H1 (cell line): ENCODE results near the gene NADK. TPM values are rescaled to one million over a fixed set of nuclear protein-coding genes. Genes with fewer than 3 reads are reported as not detected.

Source experiments
- CTCF ChIA-PET: fragments of 300-600 bp; sonication (Branson Sonifier 250); formaldehyde crosslinking; loops from one replicate; lab custom pipeline; 2021; ENCODE audit not compliant: partially characterized antibody; lab: Charles Lee
- POLR2A ChIA-PET: fragments of 300-600 bp; sonication (Branson Sonifier 250); formaldehyde crosslinking; loops from one replicate; lab custom pipeline; 2021; ENCODE audit warnings: inconsistent platforms; ENCODE audit not compliant: partially characterized antibody; lab: Charles Lee
- DNase-seq, 2 experiments: peaks; one replicate each; pipeline versions ENCODE4 v3.0.0 to v3.0.0-alpha.2; 2010 to 2022; ENCODE audit warnings: low spot score in 2 of 2, low read depth in 1 of 2, mixed read lengths in 1 of 2
- FAIRE-seq: peaks from 2 replicates; lab custom pipeline; 2011; peaks lifted over from hg19 to GRCh38; lab: Jason Lieb, UNC
- H2AFZ ChIP-seq: 2 replicates; pipeline ENCODE4 v1.8.1; 2012; ENCODE audit warnings: low read length, inconsistent platforms
- H2AK5ac ChIP-seq: 2 replicates; pipeline ENCODE4 v1.6.1; 2013; ENCODE audit warnings: low read depth, low read length
- H2BK120ac ChIP-seq: replicated peaks from 2 replicates; pipeline ENCODE3; 2013; ENCODE audit warnings: low read depth, low read length, inconsistent platforms
- H2BK12ac ChIP-seq: 2 replicates; pipeline ENCODE4 v1.6.1; 2013; ENCODE audit warnings: low read depth, low read length
- H2BK15ac ChIP-seq: 2 replicates; pipeline ENCODE4 v1.6.1; 2013; ENCODE audit warnings: low read length
- H2BK20ac ChIP-seq: 2 replicates; pipeline ENCODE4 v1.6.1; 2013; ENCODE audit warnings: low read length
- H2BK5ac ChIP-seq: 2 replicates; pipeline ENCODE4 v1.6.1; 2013; ENCODE audit warnings: low read depth, low read length
- H3K14ac ChIP-seq: 2 replicates; pipeline ENCODE4 v1.6.1; 2013; ENCODE audit warnings: inconsistent platforms; ENCODE audit not compliant: insufficient read length
- H3K18ac ChIP-seq: 2 replicates; pipeline ENCODE4 v1.6.1; 2013; ENCODE audit warnings: low read length; ENCODE audit errors: extremely low read depth
- H3K23ac ChIP-seq: 2 replicates; pipeline ENCODE4 v1.6.1; 2013; ENCODE audit warnings: inconsistent platforms; ENCODE audit not compliant: insufficient read length
- H3K23me2 ChIP-seq: 2 replicates; pipeline ENCODE4 v1.6.1; 2013; ENCODE audit warnings: low read depth, low read length
- H3K27ac ChIP-seq: 2 replicates; pipeline ENCODE4 v1.6.1; 2011; ENCODE audit warnings: low read depth, low read length, inconsistent platforms
- H3K27me3 ChIP-seq, 4 experiments: replicated peaks in 1 of 4; 1 replicate in 1 of 4; 2 replicates in 3 of 4; pipeline versions ENCODE4 v1.6.1 to v1.8.1; 2011 to 2013; ENCODE audit warnings: low read length in 3 of 4, mild to moderate bottlenecking in 3 of 4, inconsistent platforms in 2 of 4, mixed read lengths in 2 of 4, moderate library complexity in 1 of 4; ENCODE audit not compliant: control insufficient read depth in 3 of 4, insufficient read depth in 3 of 4; ENCODE audit errors: extremely low read depth in 1 of 4
- H3K36me3 ChIP-seq, 4 experiments: 2 replicates each; pipeline versions ENCODE4 v1.6.1 to v1.8.1; 2011 to 2013; ENCODE audit warnings: mild to moderate bottlenecking in 4 of 4, low read length in 3 of 4, moderate library complexity in 2 of 4, control low read depth in 1 of 4, inconsistent platforms in 1 of 4; ENCODE audit not compliant: insufficient read depth in 4 of 4, control insufficient read depth in 2 of 4
- H3K4ac ChIP-seq: replicated peaks from 2 replicates; pipeline ENCODE3; 2013; ENCODE audit warnings: low read length, low read depth, mixed read lengths, inconsistent platforms; ENCODE audit not compliant: insufficient read length
- H3K4me1 ChIP-seq, 4 experiments: replicated peaks in 1 of 4; 1 replicate in 1 of 4; 2 replicates in 3 of 4; pipeline versions ENCODE4 v1.6.1 to v1.8.1; 2011 to 2013; ENCODE audit warnings: low read length in 3 of 4, inconsistent platforms in 2 of 4, mixed read lengths in 1 of 4; ENCODE audit not compliant: insufficient read depth in 4 of 4, control insufficient read depth in 3 of 4
- H3K4me2 ChIP-seq, 2 experiments: 2 replicates each; pipeline versions ENCODE4 v1.6.1 to v1.8.1; 2011 to 2013; ENCODE audit warnings: low read depth in 2 of 2, low read length in 2 of 2, control low read depth in 1 of 2, inconsistent platforms in 1 of 2, mild to moderate bottlenecking in 1 of 2; ENCODE audit not compliant: insufficient read depth in 1 of 2
- H3K4me3 ChIP-seq, 4 experiments: fragments of 200-600, 300-600 bp in 1 of 4; sonication (generic), shearing (Covaris generic), sonication (Bioruptor Twin) in 1 of 4; 2 replicates each; pipeline versions ENCODE4 v1.5.1 to v1.8.1; 2011 to 2016; ENCODE audit warnings: low read length in 4 of 4, low read depth in 3 of 4, control low read depth in 2 of 4, inconsistent platforms in 2 of 4, mild to moderate bottlenecking in 2 of 4, mixed read lengths in 1 of 4, moderate library complexity in 1 of 4; ENCODE audit not compliant: insufficient read depth in 2 of 4; ENCODE audit errors: extremely low read depth in 1 of 4
- H3K56ac ChIP-seq: replicated peaks from 2 replicates; pipeline ENCODE3; 2013; ENCODE audit warnings: low read depth, mild to moderate bottlenecking, mixed read lengths, low read length, inconsistent platforms; ENCODE audit not compliant: insufficient read length
- H3K79me1 ChIP-seq: 2 replicates; pipeline ENCODE4 v1.6.1; 2013; ENCODE audit warnings: low read depth, low read length, control low read depth
- H3K79me2 ChIP-seq, 2 experiments: 2 replicates each; pipeline versions ENCODE4 v1.6.1 to v1.8.1; 2012 to 2013; ENCODE audit warnings: low read length in 2 of 2, mild to moderate bottlenecking in 2 of 2, inconsistent platforms in 1 of 2; ENCODE audit not compliant: insufficient read depth in 2 of 2, control insufficient read depth in 1 of 2
- H3K9ac ChIP-seq, 4 experiments: replicated peaks in 1 of 4; 1 replicate in 1 of 4; 2 replicates in 3 of 4; pipeline versions ENCODE4 v1.6.1 to v1.8.1; 2011 to 2013; ENCODE audit warnings: low read depth in 3 of 4, low read length in 3 of 4, control low read depth in 2 of 4, mild to moderate bottlenecking in 2 of 4, moderate library complexity in 2 of 4, inconsistent platforms in 1 of 4; ENCODE audit errors: extremely low read depth in 1 of 4
- H3K9me3 ChIP-seq, 2 experiments: 2 replicates each; pipeline versions ENCODE4 v1.6.1 to v1.8.1; 2012 to 2013; ENCODE audit warnings: mild to moderate bottlenecking in 2 of 2, moderate library complexity in 2 of 2, control low read depth in 1 of 2, inconsistent platforms in 1 of 2, low read depth in 1 of 2, low read length in 1 of 2, mixed read lengths in 1 of 2; ENCODE audit not compliant: insufficient read depth in 2 of 2
- H4K20me1 ChIP-seq, 2 experiments: replicated peaks in 1 of 2; 2 replicates each; pipeline versions ENCODE3 to v1.8.1; 2011 to 2013; ENCODE audit warnings: inconsistent platforms in 2 of 2, low read length in 2 of 2, mild to moderate bottlenecking in 1 of 2; ENCODE audit not compliant: insufficient read depth in 2 of 2, control insufficient read depth in 1 of 2
- H4K5ac ChIP-seq: 2 replicates; pipeline ENCODE4 v1.6.1; 2013; ENCODE audit warnings: low read length, low read depth, mixed read lengths, inconsistent platforms; ENCODE audit not compliant: insufficient read length
- H4K8ac ChIP-seq: 2 replicates; pipeline ENCODE4 v1.8.0; 2013; ENCODE audit warnings: mild to moderate bottlenecking, moderate library complexity, low read length, inconsistent platforms; ENCODE audit not compliant: insufficient read depth; ENCODE audit errors: extremely low read depth
- H4K91ac ChIP-seq: replicated peaks from 2 replicates; pipeline ENCODE3; 2013; ENCODE audit warnings: low read length, mixed read lengths, inconsistent platforms; ENCODE audit not compliant: insufficient read length
- WGBS, 2 experiments: shearing (Covaris generic) in 1 of 2; methylation state at CpG; one replicate each; pipeline versions ENCODE4 v1.1.6 to v1.1.7; 2013 to 2015; ENCODE audit warnings: low lambda C conversion rate in 2 of 2, mixed read lengths in 2 of 2, inconsistent platforms in 1 of 2, low coverage in 1 of 2, missing lambda C conversion rate in 1 of 2; ENCODE audit not compliant: insufficient replicate concordance in 2 of 2, insufficient coverage in 1 of 2, insufficient read length in 1 of 2; ENCODE audit errors: extremely low coverage in 1 of 2, missing lambda C conversion rate in 1 of 2; 5-methylcytosine and 5-hydroxymethylcytosine counted together
- polyA plus RNA-seq, 7 experiments: library from polyadenylated mRNA; depleted of rRNA in 3 of 7; stranded (reverse) in 5 of 7; unstranded in 2 of 7; fragments of >200 nt in 5 of 7; fragments of 200-250 nt in 2 of 7; gene quantifications; 1 replicate in 5 of 7; 2 replicates in 1 of 7; 4 replicates in 1 of 7; pipeline versions ENCODE4 v1.2.1 to v1.2.3, GENCODE V29; 2011 to 2013; ENCODE audit warnings: missing spikeins in 2 of 7, mixed read lengths in 2 of 7
- total RNA-seq: library from RNA; stranded (reverse); fragmentation: NEBNext Ultra II Directional; extraction: Animal tissue kit (Norgen Biotek cat#: 25700); gene quantifications from 2 replicates; pipeline ENCODE4 v1.2.1, GENCODE V29; 2021

NADK gene
- total and polyA plus RNA-seq, 2 of the 8 experiments (the other 6 are each of a cell fraction or from before 2014, with no cell fraction given), result 78.0 to 89.7 TPM

DNA sequence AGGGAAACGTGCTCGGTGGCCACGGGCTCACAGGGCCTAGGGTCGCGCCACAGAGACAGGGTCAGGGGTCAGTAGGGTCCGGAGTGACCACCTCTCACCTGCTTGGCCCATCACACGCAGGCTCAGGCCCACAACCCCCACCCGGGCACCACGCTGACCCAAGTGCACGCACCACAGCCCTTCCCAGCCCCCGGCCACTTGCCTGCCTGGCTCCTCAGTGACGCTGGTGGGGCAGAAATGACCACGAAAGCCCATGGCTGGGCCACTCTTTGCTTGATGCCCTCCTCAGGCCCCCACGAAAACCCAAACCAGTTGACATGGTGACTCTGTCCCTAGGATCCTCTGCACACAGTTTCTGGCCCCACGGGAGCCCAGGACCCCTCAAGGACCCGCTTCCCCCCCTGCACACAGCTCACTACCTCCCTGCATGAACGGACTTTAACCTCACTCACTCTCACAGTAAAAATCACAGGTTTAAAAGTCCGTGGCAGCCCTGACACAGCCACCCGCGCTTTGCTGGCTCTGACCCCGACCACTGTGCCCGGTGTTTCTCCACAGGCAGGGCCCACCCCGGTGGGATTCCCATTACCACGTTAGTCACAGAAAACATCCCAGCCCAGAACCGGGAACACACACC lies 20.7 kb downstream of the NADK start:
- Histone ChIP-seq H3K9ac (no peak overlapping the region), H2BK20ac (no peak overlapping the region), H4K8ac (peak overlapping the region; percentile 44; the same call in 1 of the 2 replicates), H4K20me1 (peaks cover 19 to 31% of the 10 kb centered on the region in 2 experiments), H2AFZ (no peak overlapping the region), H3K56ac (no peak overlapping the region), H3K14ac (no peak overlapping the region), H2BK12ac (no peak overlapping the region), H3K23ac (no peak overlapping the region), H3K36me3 (peaks cover 13 to 74% (median 49%) of the 10 kb centered on the region in 4 experiments), H3K4me1 (no peaks in the 10 kb centered on the region), H2BK15ac (no peak overlapping the region), H2BK5ac (no peak overlapping the region), H3K4me3 (no peak overlapping the region), H3K18ac (no peak overlapping the region), H4K91ac (no peak overlapping the region), H3K79me1 (peaks cover 7% of the 10 kb centered on the region), H3K23me2 (no peaks in the 10 kb centered on the region), H2AK5ac (no peak overlapping the region), H3K4me2 (no peak overlapping the region), H3K27ac (no peak overlapping the region), H2BK120ac (no peak overlapping the region), H3K9me3 (no peaks in the 10 kb centered on the region), H3K79me2 (peaks cover 5 to 17% of the 10 kb centered on the region in 2 experiments; a peak in 2 of 4 replicates), H4K5ac (no peak overlapping the region), H3K4ac (no peak overlapping the region), H3K27me3 (no peaks in the 10 kb centered on the region)
- ChIA-PET CTCF (interaction anchor here (1.0 kb wide), 1 partner anchor 42 kb away, joined by 3 read pairs; no protein-coding TSS in a partner anchor), POLR2A (interaction anchor here (1.6 to 2.5 kb wide), 2 partner anchors 11 to 19 kb away, joined by 7 read pairs; no protein-coding TSS in a partner anchor)
- 90% methylated on average over 24 of the region's 25 CpGs; no CpG with 5 or more reads in 1 of the 2 experiments for WGBS, 2 experiments
- DNase-seq (no peak), FAIRE-seq (no peak)
